GM06990 (cell line): ENCODE data around the gene SECISBP2.

ENCODE experiments used
- DNase-seq: peaks from one replicate; pipeline ENCODE4 v3.0.0-alpha.2; 2011; ENCODE audit not compliant: insufficient read length; ENCODE audit errors: extremely low read depth
- H3K27me3 ChIP-seq: replicated peaks from 2 replicates; pipeline ENCODE4 v1.6.0; 2011; ENCODE audit warnings: low read length; ENCODE audit not compliant: control insufficient read depth, insufficient read depth
- H3K36me3 ChIP-seq: 2 replicates; pipeline ENCODE4 v1.5.1; 2011; ENCODE audit warnings: low read length; ENCODE audit not compliant: control insufficient read depth, insufficient read depth
- H3K4me3 ChIP-seq: replicated peaks from 2 replicates; pipeline ENCODE4 v1.5.1; 2011; ENCODE audit warnings: low read depth, mild to moderate bottlenecking, control low read depth, low read length
- TF ChIP-seq, protein P1 (sequence below): IDR thresholded peaks from 2 replicates; pipeline ENCODE4 v1.5.1; 2011; ENCODE audit warnings: low read length, control low read depth, mild to moderate bottlenecking, inconsistent platforms; ENCODE audit not compliant: insufficient read depth, poor library complexity, severe bottlenecking

Gene SECISBP2

DNA sequence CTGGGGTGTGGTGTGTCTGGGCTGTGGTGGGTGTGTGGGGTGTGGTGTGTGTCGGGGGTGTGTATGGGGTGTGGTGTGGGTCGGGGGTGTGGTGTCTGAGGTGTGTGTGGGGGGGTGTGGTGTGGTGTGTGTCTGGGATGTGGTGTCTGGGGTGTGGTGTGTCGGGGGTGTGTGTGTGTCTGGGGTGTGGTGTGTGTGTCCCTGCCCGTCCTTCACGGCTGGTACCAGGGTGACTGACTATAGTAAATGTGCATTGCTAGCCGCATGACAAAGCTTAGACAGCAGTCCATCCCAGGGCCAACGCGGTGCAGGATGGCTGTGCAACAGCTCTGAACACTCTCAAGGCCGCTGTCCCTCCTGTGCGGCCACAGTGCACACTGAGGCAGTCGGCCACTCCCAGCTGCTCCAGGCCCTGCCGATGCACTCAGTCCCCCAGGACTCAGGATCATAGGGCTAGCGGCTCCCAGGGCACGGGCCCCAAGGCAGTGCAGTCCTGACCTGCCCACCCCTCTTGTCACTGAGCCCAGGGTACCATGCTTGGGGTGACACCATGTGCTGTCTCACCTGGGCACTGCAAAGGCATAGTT, 54.0 kb downstream of the SECISBP2 start:
- Histone ChIP-seq H3K4me3 (no peak overlapping the region), H3K36me3 (peaks cover 9% of the 10 kb centered on the region), H3K27me3 (no peaks in the 10 kb centered on the region)
- TF ChIP-seq, protein P1, sequence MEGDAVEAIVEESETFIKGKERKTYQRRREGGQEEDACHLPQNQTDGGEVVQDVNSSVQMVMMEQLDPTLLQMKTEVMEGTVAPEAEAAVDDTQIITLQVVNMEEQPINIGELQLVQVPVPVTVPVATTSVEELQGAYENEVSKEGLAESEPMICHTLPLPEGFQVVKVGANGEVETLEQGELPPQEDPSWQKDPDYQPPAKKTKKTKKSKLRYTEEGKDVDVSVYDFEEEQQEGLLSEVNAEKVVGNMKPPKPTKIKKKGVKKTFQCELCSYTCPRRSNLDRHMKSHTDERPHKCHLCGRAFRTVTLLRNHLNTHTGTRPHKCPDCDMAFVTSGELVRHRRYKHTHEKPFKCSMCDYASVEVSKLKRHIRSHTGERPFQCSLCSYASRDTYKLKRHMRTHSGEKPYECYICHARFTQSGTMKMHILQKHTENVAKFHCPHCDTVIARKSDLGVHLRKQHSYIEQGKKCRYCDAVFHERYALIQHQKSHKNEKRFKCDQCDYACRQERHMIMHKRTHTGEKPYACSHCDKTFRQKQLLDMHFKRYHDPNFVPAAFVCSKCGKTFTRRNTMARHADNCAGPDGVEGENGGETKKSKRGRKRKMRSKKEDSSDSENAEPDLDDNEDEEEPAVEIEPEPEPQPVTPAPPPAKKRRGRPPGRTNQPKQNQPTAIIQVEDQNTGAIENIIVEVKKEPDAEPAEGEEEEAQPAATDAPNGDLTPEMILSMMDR = no peak
- DNase-seq = peak; percentile 40

- TF ChIP-seq, protein P1 = no peak
- no peak for DNase-seq
- Histone ChIP-seq H3K27me3 (no peaks in the 10 kb centered on the region), H3K36me3 (peaks cover 12% of the 10 kb centered on the region), H3K4me3 (no peak overlapping the region)
Observed at GRCh38 chr9:89372979-89373378, 54.7 kb downstream of the SECISBP2 start.

DNA sequence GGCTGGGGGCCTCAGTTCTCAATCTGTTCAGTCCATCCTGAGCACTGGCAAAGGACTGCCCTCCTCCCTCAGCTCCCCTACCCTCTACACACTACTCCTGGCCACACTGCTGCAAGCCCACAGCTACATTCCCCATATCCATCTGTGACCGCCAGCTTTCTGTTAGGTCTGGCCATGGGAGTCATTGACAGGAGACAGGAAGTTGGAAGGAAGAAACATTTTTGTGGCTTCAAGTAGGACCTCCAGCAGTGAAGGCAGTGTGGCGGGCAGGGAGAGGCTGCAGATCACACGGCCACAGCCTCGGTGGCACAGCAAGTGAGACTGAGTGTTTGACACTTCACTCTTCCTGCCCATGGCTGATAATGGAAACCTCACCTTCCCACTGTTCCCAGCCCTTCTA, 55.9 kb downstream of the SECISBP2 start:
- TF ChIP-seq, protein P1 = no peak
- no peak for DNase-seq
- H3K27me3 ChIP-seq = no peaks in the 10 kb centered on the region
- no peak overlapping the region for H3K4me3 ChIP-seq
- H3K36me3 ChIP-seq = peaks cover 22% of the 10 kb centered on the region

DNA sequence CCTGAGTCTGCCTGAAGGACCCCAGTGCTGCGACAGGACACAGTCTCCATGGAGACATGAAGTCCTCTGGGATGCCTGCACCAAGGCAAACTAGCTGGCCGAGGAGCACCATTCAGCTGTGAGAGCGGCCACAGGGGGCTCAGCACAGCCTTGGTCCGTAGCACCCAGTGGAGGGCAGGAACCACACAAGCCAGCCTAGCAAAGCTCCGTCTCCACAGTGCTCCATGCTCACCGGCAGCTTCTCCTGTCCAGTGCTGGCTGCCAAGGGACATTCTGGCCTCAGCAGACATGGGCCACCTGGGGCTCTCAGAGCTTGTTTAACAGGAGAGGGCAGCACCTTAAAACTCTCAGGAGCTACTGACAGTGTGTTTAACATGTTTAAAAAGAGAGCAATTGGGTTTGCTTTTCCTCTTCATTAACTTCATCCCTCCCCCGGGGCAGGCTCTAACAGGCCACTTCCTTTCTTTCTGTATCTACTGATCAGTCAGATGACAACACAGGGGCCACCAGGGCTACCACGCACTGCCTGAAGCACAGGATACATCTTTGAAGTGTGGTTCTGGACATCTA, 57.0 kb downstream of the SECISBP2 start:
- no peak for DNase-seq
- Histone ChIP-seq H3K36me3 (peaks cover 28% of the 10 kb centered on the region), H3K4me3 (no peak overlapping the region)

DNA sequence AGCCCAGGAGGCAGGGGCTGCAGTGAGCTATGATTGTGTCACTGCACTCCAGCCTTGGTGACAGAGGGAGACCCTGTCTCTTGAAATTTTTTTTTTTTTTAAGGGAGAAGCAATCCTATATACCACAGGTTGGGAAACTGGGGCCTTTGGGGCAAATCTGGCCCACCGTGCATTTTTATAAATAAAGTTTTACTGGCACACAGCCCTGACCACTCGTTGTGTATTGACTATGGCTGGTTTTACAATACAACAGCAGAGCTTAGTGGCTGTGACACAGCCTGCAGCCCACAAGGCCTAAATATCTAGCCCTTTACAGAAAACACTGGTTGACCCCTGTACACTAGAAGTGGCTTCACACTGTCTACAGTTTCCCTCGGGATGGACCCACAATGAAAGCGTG, 58.0 kb downstream of the SECISBP2 start:
- H3K36me3 ChIP-seq = peaks cover 32% of the 10 kb centered on the region
- no peak for DNase-seq
- H3K4me3 ChIP-seq = no peak overlapping the region
- TF ChIP-seq, protein P1 = no peak
- no peaks in the 10 kb centered on the region for H3K27me3 ChIP-seq

More for the DNA sequence above, 57.0 kb downstream of the SECISBP2 start:
- H3K27me3 ChIP-seq = no peaks in the 10 kb centered on the region
- TF ChIP-seq, protein P1 = no peak
